Hepatocyte (in vitro differentiated cells): ENCODE results near the gene PRM3. TPM values are rescaled to one million over a fixed set of nuclear protein-coding genes. Genes with fewer than 3 reads are reported as not detected.

Experiments used
- DNase-seq: peaks from one replicate; pipeline ENCODE4 v3.0.0-alpha.2; 2016; ENCODE audit warnings: low spot score
- H2AFZ ChIP-seq: fragments of 200-600 bp; sonication (generic); 2 replicates; pipeline ENCODE4 v1.6.0; 2016; ENCODE audit warnings: antibody characterized with exemption, mild to moderate bottlenecking
- H3K27ac ChIP-seq: fragments of 200-600 bp; sonication (generic); 2 replicates; pipeline ENCODE4 v1.5.1; 2016; ENCODE audit warnings: mild to moderate bottlenecking
- H3K27me3 ChIP-seq: fragments of 200-600 bp; sonication (generic); 2 replicates; pipeline ENCODE4 v1.6.1; 2016
- H3K36me3 ChIP-seq: fragments of 200-600 bp; sonication (generic); replicated peaks from 2 replicates; pipeline ENCODE4 v1.5.1; 2016; ENCODE audit warnings: low read depth; ENCODE audit not compliant: insufficient read depth
- H3K4me1 ChIP-seq: fragments of 200-600 bp; sonication (generic); 2 replicates; pipeline ENCODE4 v1.5.1; 2016; ENCODE audit warnings: mild to moderate bottlenecking, moderate library complexity; ENCODE audit not compliant: insufficient read depth
- H3K4me2 ChIP-seq: fragments of 200-600 bp; sonication (generic); 2 replicates; pipeline ENCODE4 v1.6.0; 2016
- H3K4me3 ChIP-seq: fragments of 200-600 bp; sonication (generic); 2 replicates; pipeline ENCODE4 v1.5.1; 2016; ENCODE audit warnings: mild to moderate bottlenecking
- H3K79me2 ChIP-seq: fragments of 200-600 bp; sonication (generic); 2 replicates; pipeline ENCODE4 v1.6.0; 2017; ENCODE audit warnings: mild to moderate bottlenecking
- H3K9me2 ChIP-seq: fragments of 200-600 bp; sonication (generic); replicated peaks from 2 replicates; pipeline ENCODE4 v1.6.0; 2017; ENCODE audit warnings: mild to moderate bottlenecking; ENCODE audit not compliant: insufficient read depth
- H3K9me3 ChIP-seq: fragments of 200-600 bp; sonication (generic); 2 replicates; pipeline ENCODE4 v1.5.1; 2016; ENCODE audit warnings: low read depth, mild to moderate bottlenecking
- H4K20me1 ChIP-seq: fragments of 200-600 bp; sonication (generic); 2 replicates; pipeline ENCODE4 v1.6.0; 2016; ENCODE audit warnings: mild to moderate bottlenecking; ENCODE audit not compliant: insufficient read depth, poor library complexity, severe bottlenecking
- EZH2 ChIP-seq: fragments of 200-600 bp; sonication (generic); IDR thresholded peaks from 2 replicates; pipeline ENCODE4 v1.6.1; 2016; ENCODE audit warnings: antibody characterized with exemption, mild to moderate bottlenecking, borderline replicate concordance
- EZH2phosphoT487 ChIP-seq: fragments of 200-600 bp; sonication (generic); IDR thresholded peaks from one replicate; pipeline ENCODE4 v1.6.1; 2018; ENCODE audit warnings: antibody characterized with exemption, mild to moderate bottlenecking, low read depth, moderate library complexity; ENCODE audit not compliant: unreplicated experiment, severe bottlenecking
- WGBS: methylation state at CpG from one replicate; pipeline ENCODE4 v1.1.6; 2016; ENCODE audit warnings: low lambda C conversion rate; ENCODE audit errors: missing lambda C conversion rate; 5-methylcytosine and 5-hydroxymethylcytosine counted together
- polyA plus RNA-seq: library from polyadenylated mRNA; unstranded; fragments of >200 nt; fragmentation: Nextera tagmentation; extraction: Ambion mirVana; gene quantifications from 2 replicates; pipeline ENCODE4 v1.2.1, GENCODE V29; 2016
- total RNA-seq: library from RNA; depleted of rRNA; stranded (reverse); fragments of >200 nt; gene quantifications from 2 replicates; pipeline ENCODE4 v1.2.3, GENCODE V29; 2014
- TF ChIP-seq, protein P1 (sequence below): fragments of 200-600 bp; sonication (generic); IDR thresholded peaks from 2 replicates; pipeline ENCODE4 v1.5.1; 2016; ENCODE audit warnings: antibody characterized with exemption, mild to moderate bottlenecking; ENCODE audit not compliant: poor library complexity

Gene PRM3
- total and polyA plus RNA-seq, 2 experiments from 2014 or later, result not detected

GRCh38 chr16:11271610-11272009 lies 1.8 kb downstream of the PRM3 start:
- H3K36me3 ChIP-seq, result no peaks in the 10 kb centered on the region
- H3K4me2 ChIP-seq, result no peak overlapping the region
- no peak for DNase-seq
- no peak overlapping the region for H3K27ac ChIP-seq
- H3K79me2 ChIP-seq, result no peaks in the 10 kb centered on the region
- no peaks in the 10 kb centered on the region for H4K20me1 ChIP-seq
- H3K4me3 ChIP-seq, result no peak overlapping the region
- H3K4me1 ChIP-seq, result peaks cover 10% of the 10 kb centered on the region
- TF ChIP-seq EZH2phosphoT487 (no peak), EZH2 (no peak)
- TF ChIP-seq, protein P1, sequence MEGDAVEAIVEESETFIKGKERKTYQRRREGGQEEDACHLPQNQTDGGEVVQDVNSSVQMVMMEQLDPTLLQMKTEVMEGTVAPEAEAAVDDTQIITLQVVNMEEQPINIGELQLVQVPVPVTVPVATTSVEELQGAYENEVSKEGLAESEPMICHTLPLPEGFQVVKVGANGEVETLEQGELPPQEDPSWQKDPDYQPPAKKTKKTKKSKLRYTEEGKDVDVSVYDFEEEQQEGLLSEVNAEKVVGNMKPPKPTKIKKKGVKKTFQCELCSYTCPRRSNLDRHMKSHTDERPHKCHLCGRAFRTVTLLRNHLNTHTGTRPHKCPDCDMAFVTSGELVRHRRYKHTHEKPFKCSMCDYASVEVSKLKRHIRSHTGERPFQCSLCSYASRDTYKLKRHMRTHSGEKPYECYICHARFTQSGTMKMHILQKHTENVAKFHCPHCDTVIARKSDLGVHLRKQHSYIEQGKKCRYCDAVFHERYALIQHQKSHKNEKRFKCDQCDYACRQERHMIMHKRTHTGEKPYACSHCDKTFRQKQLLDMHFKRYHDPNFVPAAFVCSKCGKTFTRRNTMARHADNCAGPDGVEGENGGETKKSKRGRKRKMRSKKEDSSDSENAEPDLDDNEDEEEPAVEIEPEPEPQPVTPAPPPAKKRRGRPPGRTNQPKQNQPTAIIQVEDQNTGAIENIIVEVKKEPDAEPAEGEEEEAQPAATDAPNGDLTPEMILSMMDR, result no peak
- no peaks in the 10 kb centered on the region for H3K27me3 ChIP-seq
- no peaks in the 10 kb centered on the region for H3K9me2 ChIP-seq
- WGBS, result 97% methylated on average over 10 of the region's 10 CpGs
- no peak overlapping the region for H2AFZ ChIP-seq
- no peaks in the 10 kb centered on the region for H3K9me3 ChIP-seq

- Histone ChIP-seq H3K27me3 (no peaks in the 10 kb centered on the region), H3K27ac (no peak overlapping the region), H3K36me3 (no peaks in the 10 kb centered on the region), H3K4me1 (peaks cover 10% of the 10 kb centered on the region), H3K4me2 (no peak overlapping the region), H3K79me2 (no peaks in the 10 kb centered on the region), H2AFZ (no peak overlapping the region), H3K9me2 (no peaks in the 10 kb centered on the region), H3K9me3 (no peaks in the 10 kb centered on the region), H3K4me3 (no peak overlapping the region), H4K20me1 (no peaks in the 10 kb centered on the region)
- WGBS, result 87% methylated on average over 2 of the region's 2 CpGs
- TF ChIP-seq EZH2phosphoT487 (no peak), EZH2 (no peak)
- TF ChIP-seq, protein P1, result no peak
- DNase-seq, result no peak
Measured at GRCh38 chr16:11270602-11271162, 2.7 kb downstream of the PRM3 start.

- H2AFZ ChIP-seq, result no peak within 1 kb of the TSS
- H3K9me3 ChIP-seq, result no peaks in the 10 kb centered on the region
- no peaks in the 10 kb centered on the region for H4K20me1 ChIP-seq
- no peak within 1 kb of the TSS for H3K4me2 ChIP-seq
- no peak for TF ChIP-seq EZH2
- TF ChIP-seq, protein P1, result no peak
- TF ChIP-seq EZH2phosphoT487, result no peak
- H3K27ac ChIP-seq, result no peak within 1 kb of the TSS
- H3K4me1 ChIP-seq, result peaks cover 7% of the 10 kb centered on the region
- H3K4me3 ChIP-seq, result no peak within 1 kb of the TSS
- no peaks in the 10 kb centered on the region for H3K27me3 ChIP-seq
- no peaks in the 10 kb centered on the region for H3K36me3 ChIP-seq
- H3K79me2 ChIP-seq, result no peaks in the 10 kb centered on the region
- over 99% methylated on average over 11 of the region's 11 CpGs for WGBS
- H3K9me2 ChIP-seq, result no peaks in the 10 kb centered on the region
- DNase-seq, result no peak
Measured at GRCh38 chr16:11268921-11269375, 4.5 kb downstream of the PRM3 start, which contains the start of gene TNP2. Gene TNP2, minus strand, starts transcription at chr16:11269325. Its CDS starts 63 bp downstream, at chr16:11269262.
